ENCODE measurements around the gene COG8.
"Not testable (repeated sequence)": the region's sequence is repeated elsewhere in the genome, so short reads cannot be mapped to it uniquely, and the experiment has no call there.

COG8 gene

GRCh38 chr16:69294051-69294450, 45.3 kb downstream of the COG8 start:
- in situ Hi-C loops (cut with HindIII; ENCODE audit: low sequenced_read_pairs): no loop called here

GRCh38 chr16:69293401-69293800, 46.0 kb downstream of the COG8 start:
- in situ Hi-C loops (cut with HindIII; ENCODE audit: low sequenced_read_pairs): no loop called here

- in situ Hi-C loops (cut with HindIII; ENCODE audit: low sequenced_read_pairs): not testable (repeated sequence)
Measured at GRCh38 chr16:69291657-69292056, 47.7 kb downstream of the COG8 start.

- in situ Hi-C loops (cut with HindIII; ENCODE audit: low sequenced_read_pairs): no loop called here
Measured at GRCh38 chr16:69286941-69287713, 52.2 kb downstream of the COG8 start.

GRCh38 chr16:69285240-69285639, 54.1 kb downstream of the COG8 start:
- in situ Hi-C loops (cut with HindIII; ENCODE audit: low sequenced_read_pairs): no loop called here

- in situ Hi-C loops (cut with HindIII; ENCODE audit: low sequenced_read_pairs): no loop called here
Measured at GRCh38 chr16:69283851-69284250, 55.5 kb downstream of the COG8 start.

GRCh38 chr16:69277413-69277812, 62.0 kb downstream of the COG8 start:
- in situ Hi-C loops (cut with HindIII; ENCODE audit: low sequenced_read_pairs): no loop called here

Data from endothelial cell of hepatic sinusoid (primary cell).